ENCODE results near the gene TRMT11.
"Not testable (repeated sequence)": the region's sequence is repeated elsewhere in the genome, so short reads cannot be mapped to it uniquely, and the experiment has no call there.

Gene TRMT11

DNA sequence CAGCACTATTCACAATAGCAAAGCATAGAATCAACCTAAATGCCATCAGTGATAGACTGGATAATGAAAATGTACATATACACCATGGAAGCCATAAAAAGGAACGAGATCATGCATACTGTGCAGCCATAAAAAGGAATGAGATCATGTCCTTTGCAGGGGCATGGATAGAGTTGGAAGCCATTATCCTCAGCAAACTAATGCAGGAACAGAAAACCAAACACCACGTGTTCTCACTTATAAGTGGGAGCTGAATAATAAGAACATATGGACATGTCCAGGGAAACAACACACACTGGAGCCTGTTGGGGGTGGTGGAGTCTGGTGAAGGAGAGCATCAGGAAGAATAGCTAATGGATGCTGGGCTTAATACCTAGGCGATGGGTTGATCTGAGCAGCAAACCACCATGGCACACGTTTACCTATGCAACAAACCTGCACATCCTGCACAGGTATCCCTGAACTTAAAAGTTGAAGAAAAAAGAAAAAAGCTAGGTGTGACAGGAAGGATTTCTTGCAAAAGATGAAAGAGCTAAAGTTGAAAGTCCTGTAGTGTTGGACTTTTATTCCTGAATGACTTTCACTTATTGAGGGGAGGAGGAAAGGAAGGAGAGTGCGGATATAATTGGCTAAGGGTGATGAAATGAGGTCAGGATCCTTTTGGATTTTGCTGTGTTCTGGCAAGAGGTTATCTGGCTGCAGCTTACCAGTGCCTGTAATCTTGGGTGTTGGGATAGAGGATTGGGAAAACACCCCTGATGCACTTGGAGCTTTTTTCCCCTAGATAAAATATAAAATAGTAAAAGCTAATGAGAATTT, 8.5 kb downstream of the TRMT11 start:
- DNase-seq (ENCODE audit: low spot score), result no peak

DNA sequence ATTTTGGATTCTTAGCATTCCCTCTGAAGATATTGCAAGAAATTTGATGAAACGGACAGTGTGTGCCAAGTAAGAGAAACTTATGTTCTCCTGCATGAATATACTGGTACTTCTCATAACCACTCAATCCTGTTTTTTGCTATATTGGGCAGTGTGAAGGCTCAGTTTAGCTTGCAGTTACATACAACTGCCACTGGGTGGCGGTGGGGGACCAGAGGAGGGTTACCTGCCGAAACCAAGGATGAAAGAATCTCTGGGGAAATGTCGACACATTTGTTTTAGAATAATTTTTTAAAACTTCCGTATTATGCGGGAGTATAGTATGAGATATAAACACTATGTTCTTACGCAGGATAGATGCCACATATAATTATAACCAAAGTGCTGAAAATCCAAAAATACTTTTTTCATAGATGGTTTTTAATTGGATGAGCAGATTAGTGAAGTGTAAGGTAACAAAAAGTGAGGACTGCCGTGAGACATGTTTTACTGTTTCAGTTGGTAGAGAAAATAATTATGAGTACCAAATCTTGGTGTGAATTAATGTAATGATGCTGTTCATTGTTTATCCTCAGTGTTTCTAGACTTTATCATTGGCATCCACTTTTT, 9.7 kb downstream of the TRMT11 start:
- peak; percentile 64 for DNase-seq (ENCODE audit: low spot score)

- DNase-seq (ENCODE audit: low spot score), result no peak
Observed at GRCh38 chr6:126002755-126003679, 16.7 kb downstream of the TRMT11 start.

- DNase-seq (ENCODE audit: low spot score), result no peak
Observed at GRCh38 chr6:126007800-126008199, 21.5 kb downstream of the TRMT11 start.

DNA sequence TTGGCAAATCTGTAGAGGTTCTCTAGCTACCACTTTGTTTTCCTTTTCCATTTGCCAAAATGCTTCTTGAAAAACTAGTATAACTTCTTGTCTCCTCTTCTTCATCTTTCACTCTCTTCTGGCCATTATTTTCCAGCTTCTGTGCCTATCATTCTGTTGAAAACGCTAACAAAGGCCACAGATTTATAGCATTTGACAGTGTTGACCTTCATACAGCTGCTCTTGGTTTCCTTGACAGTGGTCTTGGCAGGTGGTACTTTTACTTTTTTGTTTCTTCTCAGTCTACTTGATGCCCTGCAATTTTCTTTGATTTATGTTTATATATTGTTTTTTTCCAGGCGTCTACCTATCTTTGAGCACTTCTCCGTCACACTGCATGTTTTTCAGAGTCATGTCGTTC, 23.7 kb downstream of the TRMT11 start:
- DNase-seq (ENCODE audit: low spot score), result no peak

GRCh38 chr6:126015863-126016262, 29.5 kb downstream of the TRMT11 start:
- no peak for DNase-seq (ENCODE audit: low spot score)

- no peak for DNase-seq (ENCODE audit: low spot score)
Observed at GRCh38 chr6:126016591-126016990, 30.3 kb downstream of the TRMT11 start.

DNA sequence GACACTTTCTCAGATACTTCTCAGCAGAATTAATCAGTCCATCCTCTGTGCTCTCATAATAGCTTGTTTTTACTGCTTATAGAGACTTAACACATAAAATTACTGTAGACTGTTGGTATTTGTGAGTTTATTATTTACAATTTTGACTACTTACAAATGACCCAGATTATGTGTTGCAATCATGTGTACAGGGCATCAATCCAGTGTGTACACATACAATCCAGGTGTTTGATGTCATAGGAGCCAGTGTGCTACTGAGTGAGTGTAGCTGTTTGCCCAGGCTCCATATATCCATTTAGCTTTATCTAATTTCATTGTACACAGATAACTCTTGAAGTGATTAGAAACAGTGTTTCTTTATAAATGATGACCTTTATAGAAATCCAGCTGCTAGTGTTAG, 31.3 kb downstream of the TRMT11 start:
- DNase-seq (ENCODE audit: low spot score), result no peak

GRCh38 chr6:126020305-126021050, 34.1 kb downstream of the TRMT11 start:
- no peak for DNase-seq (ENCODE audit: low spot score)

DNA sequence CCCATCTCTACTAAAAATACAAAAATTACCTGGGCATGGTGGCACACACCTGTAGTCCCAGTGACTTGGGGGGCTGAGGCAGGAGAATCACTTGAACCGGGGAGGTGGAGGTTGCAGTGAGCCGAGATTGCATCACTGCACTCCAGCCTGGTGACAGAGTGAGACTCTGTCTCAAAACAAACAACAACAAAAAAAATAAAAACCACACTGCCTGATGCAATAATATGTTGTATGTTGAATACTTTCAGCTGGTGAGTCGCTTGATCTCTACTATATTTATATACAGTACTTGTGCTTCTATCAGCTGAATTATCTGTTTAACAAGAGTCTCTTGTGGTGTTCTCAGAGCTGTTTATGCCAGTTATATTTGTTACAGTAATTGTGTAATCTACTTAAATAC, 37.1 kb downstream of the TRMT11 start:
- DNase-seq (ENCODE audit: low spot score), result not testable (repeated sequence)

DNA sequence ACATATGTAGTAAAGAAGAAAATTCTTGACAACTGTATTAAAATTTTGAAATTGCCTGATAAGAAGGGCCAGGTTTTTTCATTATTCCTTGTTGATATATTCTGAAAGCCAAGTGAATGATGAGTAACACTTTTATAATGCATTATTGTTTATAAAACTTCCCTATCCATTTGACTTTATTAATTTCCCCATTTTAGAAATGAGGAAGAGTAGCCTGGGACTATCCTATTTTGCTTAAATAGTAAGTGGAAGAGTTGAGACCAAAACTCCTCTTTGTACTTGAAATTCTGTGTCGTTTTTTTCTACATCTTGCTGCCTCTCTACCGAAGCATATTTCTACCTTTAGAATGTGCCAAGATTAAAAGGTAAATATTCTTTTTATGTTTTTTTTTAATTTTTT, 39.7 kb downstream of the TRMT11 start:
- no peak for DNase-seq (ENCODE audit: low spot score)

GRCh38 chr6:126027601-126028000, 41.3 kb downstream of the TRMT11 start:
- DNase-seq (ENCODE audit: low spot score), result no peak

DNA sequence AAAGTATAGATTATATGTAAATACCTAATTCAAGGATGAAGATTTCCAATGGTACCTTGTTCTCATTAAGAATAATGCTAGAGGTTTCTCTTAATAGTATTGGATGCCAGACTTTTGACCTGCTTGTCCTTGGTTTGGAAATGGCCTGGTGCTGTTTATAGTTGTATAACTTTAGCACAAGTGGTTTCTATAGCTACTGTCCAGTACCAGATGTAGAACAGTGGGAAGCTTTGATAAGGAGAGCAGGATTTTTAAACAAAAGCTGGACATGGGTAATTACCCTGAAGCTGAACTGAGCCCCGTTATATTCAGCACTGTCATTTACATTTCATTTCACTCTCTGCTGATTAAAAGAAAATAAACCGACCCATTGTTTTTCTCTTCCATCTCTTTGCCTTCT, 43.7 kb downstream of the TRMT11 start:
- no peak for DNase-seq (ENCODE audit: low spot score)

- peak; percentile 31 for DNase-seq (ENCODE audit: low spot score)
Observed at GRCh38 chr6:126033696-126034095, 47.4 kb downstream of the TRMT11 start.

DNA sequence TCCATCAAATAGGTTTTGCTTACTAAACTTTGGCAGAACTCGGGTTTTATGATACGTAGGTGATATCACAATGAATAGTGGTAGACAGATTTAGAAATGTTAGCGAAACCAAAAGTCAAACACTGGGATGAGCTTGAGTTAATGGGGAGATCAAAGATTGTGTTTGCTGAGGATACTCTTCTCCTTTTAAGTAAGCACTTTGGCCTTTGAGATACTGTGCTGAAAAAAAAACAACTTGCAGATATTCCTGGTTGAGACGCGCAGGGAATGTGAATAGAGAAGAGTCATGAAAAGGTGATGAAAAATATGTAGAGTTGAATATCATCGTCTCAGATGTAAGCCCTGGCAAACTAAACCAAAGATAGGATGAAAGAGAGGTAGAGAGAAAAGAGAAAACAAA, 48.3 kb downstream of the TRMT11 start:
- no peak for DNase-seq (ENCODE audit: low spot score)

DNA sequence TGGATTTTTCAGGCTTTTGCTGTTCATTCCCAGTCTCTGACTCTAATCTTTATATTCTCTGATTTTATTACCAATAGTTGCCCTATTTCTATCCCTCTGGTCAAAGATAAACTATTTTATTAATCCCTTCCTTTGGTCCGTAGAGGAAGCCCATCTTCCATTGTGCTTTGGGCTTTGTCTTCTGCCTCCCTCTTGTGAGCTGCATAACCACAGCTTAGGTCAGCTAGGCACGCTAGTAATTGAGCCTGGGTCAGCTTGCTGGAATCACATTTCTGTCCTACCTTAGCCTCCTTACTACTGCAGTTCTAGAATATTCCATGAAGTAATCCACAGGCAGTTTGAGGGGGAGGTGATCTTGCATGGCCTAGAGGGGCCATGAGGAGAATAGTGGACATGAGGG, 49.4 kb downstream of the TRMT11 start:
- no peak for DNase-seq (ENCODE audit: low spot score)

- no peak for DNase-seq (ENCODE audit: low spot score)
Observed at GRCh38 chr6:126038234-126038633, 51.9 kb downstream of the TRMT11 start.

GRCh38 chr6:126039284-126039683, 52.9 kb downstream of the TRMT11 start:
- DNase-seq (ENCODE audit: low spot score), result no peak

DNA sequence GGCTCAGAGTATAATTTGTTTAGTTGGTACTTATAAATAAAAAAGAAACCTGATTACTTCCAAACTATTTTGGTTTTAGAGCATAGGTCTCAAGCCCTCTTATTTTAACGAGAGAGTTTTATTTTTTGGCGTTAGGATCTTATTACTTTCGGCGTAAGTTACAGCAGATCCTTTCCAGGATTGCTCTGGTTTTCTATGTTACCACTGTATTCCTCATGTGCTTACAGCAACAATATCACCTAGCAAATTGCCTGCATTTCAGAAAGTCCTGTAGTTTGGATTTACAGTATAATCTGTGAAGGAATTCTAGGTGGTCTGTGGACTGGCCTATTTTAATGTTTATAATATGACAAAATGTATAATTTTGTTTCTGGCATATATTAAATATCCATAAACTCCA, 54.1 kb downstream of the TRMT11 start:
- DNase-seq (ENCODE audit: low spot score), result no peak

- DNase-seq (ENCODE audit: low spot score), result no peak
Observed at GRCh38 chr6:126040826-126041225, 54.5 kb downstream of the TRMT11 start.

GRCh38 chr6:126041516-126041915, 55.2 kb downstream of the TRMT11 start:
- DNase-seq (ENCODE audit: low spot score), result no peak

DNA sequence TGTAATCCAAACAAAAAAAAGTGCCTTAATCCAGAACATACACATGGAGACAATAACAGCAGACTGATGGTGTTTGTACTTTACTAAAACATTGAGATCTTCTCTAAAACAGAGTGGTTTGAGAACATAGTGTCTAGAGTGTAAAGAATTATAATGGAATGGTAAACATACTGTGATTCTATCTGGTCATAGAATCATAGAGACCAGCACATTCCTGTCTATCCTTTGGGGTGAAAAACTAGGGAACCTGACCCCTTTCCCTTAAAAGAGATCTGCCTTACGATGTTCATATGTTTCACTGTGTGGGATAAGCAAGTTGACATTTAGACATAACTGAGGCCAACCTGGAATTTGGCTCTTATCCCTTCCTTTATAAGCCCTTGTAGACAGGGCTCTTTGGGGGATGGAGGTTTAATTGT, 55.7 kb downstream of the TRMT11 start:
- DNase-seq (ENCODE audit: low spot score), result no peak

Data from globus pallidus (tissue), 1 donor.